Mesenchymal stem cell (in vitro differentiated cells and primary cell): ENCODE data around the gene CD300LB.

Experiments
- DNase-seq: peaks from one replicate; pipeline ENCODE4 v3.0.0-alpha.2; 2013
- H2AFZ ChIP-seq: one replicate; pipeline ENCODE4 v1.6.1; 2013; ENCODE audit warnings: low read depth, mild to moderate bottlenecking, control low read depth, inconsistent platforms, low read length, moderate library complexity
- H2AK5ac ChIP-seq: 2 replicates; pipeline ENCODE4 v1.6.1; 2013; ENCODE audit warnings: low read length, moderate library complexity, mild to moderate bottlenecking, inconsistent platforms; ENCODE audit not compliant: severe bottlenecking
- H2BK120ac ChIP-seq: one replicate; pipeline ENCODE4 v1.6.1; 2013; ENCODE audit warnings: low read depth, mild to moderate bottlenecking, inconsistent platforms, low read length, moderate library complexity
- H2BK12ac ChIP-seq, 2 experiments: one replicate each; pipeline ENCODE4 v1.6.1; 2013; ENCODE audit warnings: inconsistent platforms in 2 of 2, low read length in 2 of 2, mild to moderate bottlenecking in 2 of 2, moderate library complexity in 2 of 2, control low read depth in 1 of 2
- H2BK15ac ChIP-seq: one replicate; pipeline ENCODE4 v1.6.1; 2013; ENCODE audit warnings: mild to moderate bottlenecking, low read depth, inconsistent platforms; ENCODE audit not compliant: poor library complexity, severe bottlenecking
- H2BK5ac ChIP-seq: 2 replicates; pipeline ENCODE4 v1.6.1; 2013; ENCODE audit warnings: low read depth, mild to moderate bottlenecking, low read length, control low read depth, inconsistent platforms; ENCODE audit not compliant: poor library complexity, severe bottlenecking
- H3K14ac ChIP-seq, 2 experiments: one replicate each; pipeline ENCODE4 v1.6.1; 2013; ENCODE audit warnings: inconsistent platforms in 2 of 2, low read length in 2 of 2, control low read depth in 1 of 2, mild to moderate bottlenecking in 1 of 2, moderate library complexity in 1 of 2
- H3K18ac ChIP-seq, 2 experiments: one replicate each; pipeline ENCODE4 v1.6.1; 2013; ENCODE audit warnings: inconsistent platforms in 2 of 2, low read length in 2 of 2, control low read depth in 1 of 2, low read depth in 1 of 2, mild to moderate bottlenecking in 1 of 2
- H3K23ac ChIP-seq, 2 experiments: one replicate each; pipeline ENCODE4 v1.6.1; 2013; ENCODE audit warnings: inconsistent platforms in 2 of 2, low read length in 2 of 2, mild to moderate bottlenecking in 2 of 2, moderate library complexity in 2 of 2, control low read depth in 1 of 2
- H3K27ac ChIP-seq: 2 replicates; pipeline ENCODE4 v1.5.1; 2013; ENCODE audit warnings: mild to moderate bottlenecking, moderate library complexity, low read length, control low read depth, inconsistent platforms; ENCODE audit not compliant: poor library complexity, severe bottlenecking
- H3K27me3 ChIP-seq, 2 experiments: 2 replicates each; pipeline versions ENCODE4 v1.6.1 to v1.7.0; 2013; ENCODE audit warnings: low read length in 2 of 2, mild to moderate bottlenecking in 2 of 2, moderate library complexity in 2 of 2, control low read depth in 1 of 2, inconsistent platforms in 1 of 2; ENCODE audit not compliant: control insufficient read depth in 1 of 2, insufficient read depth in 1 of 2
- H3K36me3 ChIP-seq, 2 experiments: 2 replicates each; pipeline versions ENCODE4 v1.6.1 to v1.7.0; 2013; ENCODE audit warnings: low read length in 2 of 2, control low read depth in 1 of 2, inconsistent platforms in 1 of 2, low read depth in 1 of 2, mild to moderate bottlenecking in 1 of 2; ENCODE audit not compliant: insufficient read depth in 2 of 2, control insufficient read depth in 1 of 2
- H3K4ac ChIP-seq, 2 experiments: one replicate each; pipeline ENCODE4 v1.6.1; 2013; ENCODE audit warnings: inconsistent platforms in 2 of 2, low read length in 2 of 2, mild to moderate bottlenecking in 2 of 2, moderate library complexity in 2 of 2, control low read depth in 1 of 2, low read depth in 1 of 2
- H3K4me1 ChIP-seq: 2 replicates; pipeline ENCODE4 v1.6.1; 2013; ENCODE audit warnings: low read depth, low read length, control low read depth; ENCODE audit not compliant: control insufficient read depth, insufficient read depth
- H3K4me2 ChIP-seq: 2 replicates; pipeline ENCODE4 v1.6.1; 2013; ENCODE audit warnings: low read length, mild to moderate bottlenecking, inconsistent platforms; ENCODE audit not compliant: poor library complexity, severe bottlenecking
- H3K4me3 ChIP-seq, 2 experiments: 2 replicates each; pipeline versions ENCODE4 v1.5.1 to v1.7.0; 2013; ENCODE audit warnings: low read length in 2 of 2, mild to moderate bottlenecking in 2 of 2, control low read depth in 1 of 2, low read depth in 1 of 2; ENCODE audit not compliant: insufficient read depth in 1 of 2
- H3K79me1 ChIP-seq: replicated peaks from 2 replicates; pipeline ENCODE4 v1.6.1; 2013; ENCODE audit warnings: mild to moderate bottlenecking, control low read depth, low read length, inconsistent platforms; ENCODE audit not compliant: poor library complexity, severe bottlenecking
- H3K9ac ChIP-seq: 2 replicates; pipeline ENCODE4 v1.7.0; 2013; ENCODE audit warnings: mild to moderate bottlenecking, low read length, moderate library complexity
- H3K9me3 ChIP-seq: 2 replicates; pipeline ENCODE4 v1.7.0; 2013; ENCODE audit warnings: mild to moderate bottlenecking, low read length; ENCODE audit not compliant: control insufficient read depth
- H4K8ac ChIP-seq: one replicate; pipeline ENCODE4 v1.6.1; 2013; ENCODE audit warnings: inconsistent platforms, mild to moderate bottlenecking, low read length, moderate library complexity
- H4K91ac ChIP-seq: one replicate; pipeline ENCODE4 v1.6.1; 2013; ENCODE audit warnings: mild to moderate bottlenecking, low read length, inconsistent platforms
- WGBS: methylation state at CpG from one replicate; pipeline ENCODE4 v1.1.7; 2013; ENCODE audit warnings: mixed read lengths; 5-methylcytosine and 5-hydroxymethylcytosine counted together

CD300LB gene

GRCh38 chr17:74568106-74568873 lies 37.0 kb upstream of the CD300LB start:
- no peak overlapping the region for H2BK5ac ChIP-seq
- 69% methylated on average over 4 of the region's 4 CpGs for WGBS

GRCh38 chr17:74567397-74567796 lies 36.1 kb upstream of the CD300LB start, which contains the start of gene CD300H:
TSS of gene CD300H (minus strand) at chr17:74567509.
- Histone ChIP-seq H3K79me1 (no peaks in the 10 kb centered on the region), H3K9me3 (peaks cover 8% of the 10 kb centered on the region), H2BK120ac (no peak within 1 kb of the TSS), H3K27me3 (peaks cover 19 to 59% of the 10 kb centered on the region in 2 experiments), H3K27ac (no peak within 1 kb of the TSS), H2AFZ (no peak within 1 kb of the TSS), H2AK5ac (no peak within 1 kb of the TSS), H3K18ac (no peak within 1 kb of the TSS), H3K4me1 (peaks cover 22% of the 10 kb centered on the region), H3K4ac (no peak within 1 kb of the TSS), H2BK12ac (no peak within 1 kb of the TSS), H2BK5ac (no peak within 1 kb of the TSS), H4K91ac (no peak within 1 kb of the TSS), H3K14ac (no peak within 1 kb of the TSS), H4K8ac (no peak within 1 kb of the TSS), H3K4me2 (no peak within 1 kb of the TSS), H2BK15ac (no peak within 1 kb of the TSS), H3K36me3 (no peaks in the 10 kb centered on the region), H3K9ac (no peak within 1 kb of the TSS), H3K4me3 (no peak within 1 kb of the TSS), H3K23ac (no peak within 1 kb of the TSS)
- WGBS, result 86% methylated on average over 1 of the region's 2 CpGs
- no peak for DNase-seq

More at GRCh38 chr17:74568106-74568873, 37.0 kb upstream of the CD300LB start:
- Histone ChIP-seq H3K79me1 (no peaks in the 10 kb centered on the region), H3K18ac (no peak overlapping the region), H3K36me3 (no peaks in the 10 kb centered on the region), H3K4me1 (peaks cover 22% of the 10 kb centered on the region), H3K14ac (no peak overlapping the region), H2BK12ac (no peak overlapping the region), H2BK15ac (no peak overlapping the region), H3K9ac (no peak overlapping the region), H2AK5ac (no peak overlapping the region), H3K4me2 (no peak overlapping the region), H3K4me3 (no peak overlapping the region), H3K23ac (no peak overlapping the region), H3K27me3 (peaks cover 27 to 68% of the 10 kb centered on the region in 2 experiments), H4K8ac (no peak overlapping the region), H3K9me3 (peaks cover 9% of the 10 kb centered on the region), H2BK120ac (no peak overlapping the region), H3K27ac (no peak overlapping the region), H4K91ac (no peak overlapping the region), H2AFZ (no peak overlapping the region), H3K4ac (no peak overlapping the region)
- no peak for DNase-seq

- peaks cover 22% of the 10 kb centered on the region for H3K4me1 ChIP-seq
- peaks cover 21 to 58% of the 10 kb centered on the region in 2 experiments for H3K27me3 ChIP-seq
- no peak overlapping the region for H3K23ac ChIP-seq
- H2AFZ ChIP-seq, result no peak overlapping the region
- no peak overlapping the region for H3K14ac ChIP-seq
- no peak overlapping the region for H4K8ac ChIP-seq
- no peak overlapping the region for H2AK5ac ChIP-seq
- H3K79me1 ChIP-seq, result no peaks in the 10 kb centered on the region
- no peak overlapping the region for H2BK120ac ChIP-seq
- H2BK15ac ChIP-seq, result no peak overlapping the region
- H3K9ac ChIP-seq, result no peak overlapping the region
- H3K4ac ChIP-seq, result no peak overlapping the region
- no peak overlapping the region for H3K18ac ChIP-seq
- no peak overlapping the region for H2BK5ac ChIP-seq
- no peaks in the 10 kb centered on the region for H3K9me3 ChIP-seq
- no peak overlapping the region for H2BK12ac ChIP-seq
- WGBS, result 42% methylated on average over 9 of the region's 9 CpGs
- no peak overlapping the region for H3K4me3 ChIP-seq
- no peak overlapping the region for H4K91ac ChIP-seq
- DNase-seq, result no peak
- H3K36me3 ChIP-seq, result no peaks in the 10 kb centered on the region
- no peak overlapping the region for H3K27ac ChIP-seq
- no peak overlapping the region for H3K4me2 ChIP-seq
These were observed 35.0 kb upstream of the CD300LB start for GRCh38 chr17:74566132-74566753.

GRCh38 chr17:74565126-74565525 lies 33.9 kb upstream of the CD300LB start:
- Histone ChIP-seq H2AFZ (no peak overlapping the region), H3K36me3 (no peaks in the 10 kb centered on the region), H3K4me1 (peaks cover 19% of the 10 kb centered on the region), H4K8ac (no peak overlapping the region), H2AK5ac (no peak overlapping the region), H3K27me3 (peaks cover 24 to 52% of the 10 kb centered on the region in 2 experiments), H3K4me3 (no peak overlapping the region), H3K23ac (no peak overlapping the region), H3K79me1 (no peaks in the 10 kb centered on the region), H4K91ac (no peak overlapping the region), H2BK5ac (no peak overlapping the region), H3K4me2 (no peak overlapping the region), H2BK15ac (no peak overlapping the region), H3K27ac (no peak overlapping the region), H2BK12ac (no peak overlapping the region), H3K14ac (no peak overlapping the region), H2BK120ac (no peak overlapping the region), H3K18ac (no peak overlapping the region), H3K9me3 (no peaks in the 10 kb centered on the region), H3K9ac (no peak overlapping the region), H3K4ac (no peak overlapping the region)
- DNase-seq, result no peak
- WGBS, result 69% methylated on average over 5 of the region's 5 CpGs
